ENCODE measurements around the gene ULK4.

- TF ChIP-seq ZNF274 (IDR thresholded peaks at IDR 0.05; ENCODE audit: low read depth, low read length) (no peak), POLR2A (IDR thresholded peaks at IDR 0.05; ENCODE audit: borderline replicate concordance, extremely low read depth, insufficient read depth, insufficient read length) (no peak)
Observed at GRCh38 chr3:41629986-41630385, 331.9 kb downstream of the ULK4 start.
